ENCODE measurements around the gene THPO. TPM values are rescaled to one million over a fixed set of nuclear protein-coding genes. Genes with fewer than 3 reads are reported as not detected.

Gene THPO
- total RNA-seq, 1 experiment from 2014 or later, result 0.55 TPM

DNA sequence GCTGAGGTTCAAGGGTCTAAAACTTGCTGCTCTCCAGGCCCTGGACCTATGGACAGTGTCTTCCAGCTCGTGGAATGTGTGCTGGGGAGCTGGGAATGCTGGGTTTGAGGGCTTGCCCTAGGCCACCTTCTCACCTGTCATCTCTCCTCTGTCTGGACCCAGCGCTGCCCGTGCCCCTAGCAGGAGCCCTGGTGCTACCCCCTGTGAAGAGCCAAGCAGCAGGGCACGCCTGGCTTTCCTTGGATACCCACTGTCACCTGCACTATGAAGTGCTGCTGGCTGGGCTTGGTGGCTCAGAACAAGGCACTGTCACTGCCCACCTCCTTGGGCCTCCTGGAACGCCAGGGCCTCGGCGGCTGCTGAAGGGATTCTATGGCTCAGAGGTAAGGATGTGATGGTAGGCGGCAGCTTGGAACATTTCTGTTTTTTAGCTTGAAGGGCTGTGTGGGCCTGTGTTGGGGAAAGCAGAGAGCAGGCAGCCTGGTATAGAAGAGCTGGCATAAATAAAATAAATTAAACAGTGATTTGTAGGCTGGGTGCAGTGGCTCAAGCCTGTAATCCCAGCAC is 6.9 kb upstream of the THPO start:
- no peak for ATAC-seq
- ChIA-PET POLR2A (no interaction called here), CTCF (interaction anchor here (0.7 to 4.7 kb wide), 8 partner anchors 8 to 157 kb away, joined by 3 to 30 read pairs (median 4); no protein-coding TSS in a partner anchor)
- Mint-ChIP-seq H3K27me3 (ENCODE audit: low read depth) (peaks cover 36% of the 10 kb centered on the region), H3K9me3 (no peaks in the 10 kb centered on the region), H3K4me3 (no peak overlapping the region), H3K27ac (no peak overlapping the region), H3K4me1 (peaks cover 7% of the 10 kb centered on the region), H3K36me3 (no peaks in the 10 kb centered on the region)
- TF ChIP-seq ZNF121 (CRISPR knock-in tag; IDR thresholded peaks at IDR 0.05) (no peak), HMGA2 (CRISPR knock-in tag; IDR thresholded peaks at IDR 0.05) (no peak), MXD4 (CRISPR knock-in tag; IDR thresholded peaks at IDR 0.05; ENCODE audit: borderline replicate concordance) (no peak), PRRX2 (CRISPR knock-in tag; IDR thresholded peaks at IDR 0.05) (no peak), NFE2L1 (CRISPR knock-in tag; IDR thresholded peaks at IDR 0.05) (no peak), OVOL2 (CRISPR knock-in tag; IDR thresholded peaks at IDR 0.05; ENCODE audit: borderline replicate concordance) (no peak)
- TF ChIP-seq, protein P1, sequence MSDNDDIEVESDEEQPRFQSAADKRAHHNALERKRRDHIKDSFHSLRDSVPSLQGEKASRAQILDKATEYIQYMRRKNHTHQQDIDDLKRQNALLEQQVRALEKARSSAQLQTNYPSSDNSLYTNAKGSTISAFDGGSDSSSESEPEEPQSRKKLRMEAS (CRISPR knock-in tag; IDR thresholded peaks at IDR 0.05), result no peak
- TF ChIP-seq, protein P2, sequence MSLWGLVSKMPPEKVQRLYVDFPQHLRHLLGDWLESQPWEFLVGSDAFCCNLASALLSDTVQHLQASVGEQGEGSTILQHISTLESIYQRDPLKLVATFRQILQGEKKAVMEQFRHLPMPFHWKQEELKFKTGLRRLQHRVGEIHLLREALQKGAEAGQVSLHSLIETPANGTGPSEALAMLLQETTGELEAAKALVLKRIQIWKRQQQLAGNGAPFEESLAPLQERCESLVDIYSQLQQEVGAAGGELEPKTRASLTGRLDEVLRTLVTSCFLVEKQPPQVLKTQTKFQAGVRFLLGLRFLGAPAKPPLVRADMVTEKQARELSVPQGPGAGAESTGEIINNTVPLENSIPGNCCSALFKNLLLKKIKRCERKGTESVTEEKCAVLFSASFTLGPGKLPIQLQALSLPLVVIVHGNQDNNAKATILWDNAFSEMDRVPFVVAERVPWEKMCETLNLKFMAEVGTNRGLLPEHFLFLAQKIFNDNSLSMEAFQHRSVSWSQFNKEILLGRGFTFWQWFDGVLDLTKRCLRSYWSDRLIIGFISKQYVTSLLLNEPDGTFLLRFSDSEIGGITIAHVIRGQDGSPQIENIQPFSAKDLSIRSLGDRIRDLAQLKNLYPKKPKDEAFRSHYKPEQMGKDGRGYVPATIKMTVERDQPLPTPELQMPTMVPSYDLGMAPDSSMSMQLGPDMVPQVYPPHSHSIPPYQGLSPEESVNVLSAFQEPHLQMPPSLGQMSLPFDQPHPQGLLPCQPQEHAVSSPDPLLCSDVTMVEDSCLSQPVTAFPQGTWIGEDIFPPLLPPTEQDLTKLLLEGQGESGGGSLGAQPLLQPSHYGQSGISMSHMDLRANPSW (CRISPR knock-in tag; conservative IDR thresholded peaks at IDR 0.05; ENCODE audit: low read depth), result no peak
- DNase-seq (ENCODE audit: low spot score), result no peak

DNA sequence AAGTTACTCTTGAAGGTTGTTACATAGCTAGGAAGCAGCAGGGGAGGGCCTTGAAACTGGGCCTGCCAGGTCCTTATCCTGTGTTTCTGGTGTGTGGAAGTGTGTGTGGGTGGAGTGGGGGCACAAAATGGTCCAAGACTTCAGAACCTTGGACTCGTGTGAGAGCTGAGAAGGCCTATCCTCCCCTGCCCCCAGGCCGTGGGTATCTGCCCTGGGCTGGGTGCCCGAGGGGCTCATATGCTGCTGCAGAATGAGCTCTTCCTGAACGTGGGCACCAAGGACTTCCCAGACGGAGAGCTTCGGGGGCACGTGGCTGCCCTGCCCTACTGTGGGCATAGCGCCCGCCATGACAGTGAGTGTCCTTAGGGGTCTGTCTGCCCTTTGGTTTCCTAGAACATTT is 6.3 kb upstream of the THPO start:
- POLR2A ChIA-PET, result no interaction called here
- CTCF ChIA-PET, result interaction anchor here (1.0 to 5.2 kb wide), 3 partner anchors 13 to 157 kb away, joined by 4 to 33 read pairs (median 30); no protein-coding TSS in a partner anchor
- TF ChIP-seq, protein P3, sequence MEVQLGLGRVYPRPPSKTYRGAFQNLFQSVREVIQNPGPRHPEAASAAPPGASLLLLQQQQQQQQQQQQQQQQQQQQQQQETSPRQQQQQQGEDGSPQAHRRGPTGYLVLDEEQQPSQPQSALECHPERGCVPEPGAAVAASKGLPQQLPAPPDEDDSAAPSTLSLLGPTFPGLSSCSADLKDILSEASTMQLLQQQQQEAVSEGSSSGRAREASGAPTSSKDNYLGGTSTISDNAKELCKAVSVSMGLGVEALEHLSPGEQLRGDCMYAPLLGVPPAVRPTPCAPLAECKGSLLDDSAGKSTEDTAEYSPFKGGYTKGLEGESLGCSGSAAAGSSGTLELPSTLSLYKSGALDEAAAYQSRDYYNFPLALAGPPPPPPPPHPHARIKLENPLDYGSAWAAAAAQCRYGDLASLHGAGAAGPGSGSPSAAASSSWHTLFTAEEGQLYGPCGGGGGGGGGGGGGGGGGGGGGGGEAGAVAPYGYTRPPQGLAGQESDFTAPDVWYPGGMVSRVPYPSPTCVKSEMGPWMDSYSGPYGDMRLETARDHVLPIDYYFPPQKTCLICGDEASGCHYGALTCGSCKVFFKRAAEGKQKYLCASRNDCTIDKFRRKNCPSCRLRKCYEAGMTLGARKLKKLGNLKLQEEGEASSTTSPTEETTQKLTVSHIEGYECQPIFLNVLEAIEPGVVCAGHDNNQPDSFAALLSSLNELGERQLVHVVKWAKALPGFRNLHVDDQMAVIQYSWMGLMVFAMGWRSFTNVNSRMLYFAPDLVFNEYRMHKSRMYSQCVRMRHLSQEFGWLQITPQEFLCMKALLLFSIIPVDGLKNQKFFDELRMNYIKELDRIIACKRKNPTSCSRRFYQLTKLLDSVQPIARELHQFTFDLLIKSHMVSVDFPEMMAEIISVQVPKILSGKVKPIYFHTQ (CRISPR knock-in tag; IDR thresholded peaks at IDR 0.05), result no peak
- TF ChIP-seq GABPB1 (CRISPR knock-in tag; IDR thresholded peaks at IDR 0.05), result no peak
- TF ChIP-seq FOXK1 (CRISPR knock-in tag; IDR thresholded peaks at IDR 0.05), result no peak
- TF ChIP-seq, protein P4, sequence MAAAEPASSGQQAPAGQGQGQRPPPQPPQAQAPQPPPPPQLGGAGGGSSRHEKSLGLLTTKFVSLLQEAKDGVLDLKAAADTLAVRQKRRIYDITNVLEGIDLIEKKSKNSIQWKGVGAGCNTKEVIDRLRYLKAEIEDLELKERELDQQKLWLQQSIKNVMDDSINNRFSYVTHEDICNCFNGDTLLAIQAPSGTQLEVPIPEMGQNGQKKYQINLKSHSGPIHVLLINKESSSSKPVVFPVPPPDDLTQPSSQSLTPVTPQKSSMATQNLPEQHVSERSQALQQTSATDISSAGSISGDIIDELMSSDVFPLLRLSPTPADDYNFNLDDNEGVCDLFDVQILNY (CRISPR knock-in tag; IDR thresholded peaks at IDR 0.05), result no peak
- TF ChIP-seq, protein P5, sequence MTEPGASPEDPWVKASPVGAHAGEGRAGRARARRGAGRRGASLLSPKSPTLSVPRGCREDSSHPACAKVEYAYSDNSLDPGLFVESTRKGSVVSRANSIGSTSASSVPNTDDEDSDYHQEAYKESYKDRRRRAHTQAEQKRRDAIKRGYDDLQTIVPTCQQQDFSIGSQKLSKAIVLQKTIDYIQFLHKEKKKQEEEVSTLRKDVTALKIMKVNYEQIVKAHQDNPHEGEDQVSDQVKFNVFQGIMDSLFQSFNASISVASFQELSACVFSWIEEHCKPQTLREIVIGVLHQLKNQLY (CRISPR knock-in tag; IDR thresholded peaks at IDR 0.05), result no peak
- TF ChIP-seq, protein P6, sequence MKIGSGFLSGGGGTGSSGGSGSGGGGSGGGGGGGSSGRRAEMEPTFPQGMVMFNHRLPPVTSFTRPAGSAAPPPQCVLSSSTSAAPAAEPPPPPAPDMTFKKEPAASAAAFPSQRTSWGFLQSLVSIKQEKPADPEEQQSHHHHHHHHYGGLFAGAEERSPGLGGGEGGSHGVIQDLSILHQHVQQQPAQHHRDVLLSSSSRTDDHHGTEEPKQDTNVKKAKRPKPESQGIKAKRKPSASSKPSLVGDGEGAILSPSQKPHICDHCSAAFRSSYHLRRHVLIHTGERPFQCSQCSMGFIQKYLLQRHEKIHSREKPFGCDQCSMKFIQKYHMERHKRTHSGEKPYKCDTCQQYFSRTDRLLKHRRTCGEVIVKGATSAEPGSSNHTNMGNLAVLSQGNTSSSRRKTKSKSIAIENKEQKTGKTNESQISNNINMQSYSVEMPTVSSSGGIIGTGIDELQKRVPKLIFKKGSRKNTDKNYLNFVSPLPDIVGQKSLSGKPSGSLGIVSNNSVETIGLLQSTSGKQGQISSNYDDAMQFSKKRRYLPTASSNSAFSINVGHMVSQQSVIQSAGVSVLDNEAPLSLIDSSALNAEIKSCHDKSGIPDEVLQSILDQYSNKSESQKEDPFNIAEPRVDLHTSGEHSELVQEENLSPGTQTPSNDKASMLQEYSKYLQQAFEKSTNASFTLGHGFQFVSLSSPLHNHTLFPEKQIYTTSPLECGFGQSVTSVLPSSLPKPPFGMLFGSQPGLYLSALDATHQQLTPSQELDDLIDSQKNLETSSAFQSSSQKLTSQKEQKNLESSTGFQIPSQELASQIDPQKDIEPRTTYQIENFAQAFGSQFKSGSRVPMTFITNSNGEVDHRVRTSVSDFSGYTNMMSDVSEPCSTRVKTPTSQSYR (CRISPR knock-in tag; IDR thresholded peaks at IDR 0.05), result no peak
- no peak for TF ChIP-seq KAT7 (CRISPR knock-in tag; IDR thresholded peaks at IDR 0.05; ENCODE audit: borderline replicate concordance)
- no peak for TF ChIP-seq ZNF121 (CRISPR knock-in tag; IDR thresholded peaks at IDR 0.05)
- TF ChIP-seq, protein P7, sequence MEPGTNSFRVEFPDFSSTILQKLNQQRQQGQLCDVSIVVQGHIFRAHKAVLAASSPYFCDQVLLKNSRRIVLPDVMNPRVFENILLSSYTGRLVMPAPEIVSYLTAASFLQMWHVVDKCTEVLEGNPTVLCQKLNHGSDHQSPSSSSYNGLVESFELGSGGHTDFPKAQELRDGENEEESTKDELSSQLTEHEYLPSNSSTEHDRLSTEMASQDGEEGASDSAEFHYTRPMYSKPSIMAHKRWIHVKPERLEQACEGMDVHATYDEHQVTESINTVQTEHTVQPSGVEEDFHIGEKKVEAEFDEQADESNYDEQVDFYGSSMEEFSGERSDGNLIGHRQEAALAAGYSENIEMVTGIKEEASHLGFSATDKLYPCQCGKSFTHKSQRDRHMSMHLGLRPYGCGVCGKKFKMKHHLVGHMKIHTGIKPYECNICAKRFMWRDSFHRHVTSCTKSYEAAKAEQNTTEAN (CRISPR knock-in tag; IDR thresholded peaks at IDR 0.05), result no peak
- no peak for TF ChIP-seq NR3C1 (CRISPR knock-in tag; conservative IDR thresholded peaks at IDR 0.05; ENCODE audit: low read depth)
- no peak for TF ChIP-seq NR2C2 (CRISPR knock-in tag; IDR thresholded peaks at IDR 0.05)
- TF ChIP-seq CREM (CRISPR knock-in tag; IDR thresholded peaks at IDR 0.05), result no peak
- no peak for TF ChIP-seq NFE2L1 (CRISPR knock-in tag; IDR thresholded peaks at IDR 0.05)
- TF ChIP-seq ZNF416 (CRISPR knock-in tag; IDR thresholded peaks at IDR 0.05), result no peak
- no peak for TF ChIP-seq SMAD3 (CRISPR knock-in tag; IDR thresholded peaks at IDR 0.05; ENCODE audit: borderline replicate concordance)
- TF ChIP-seq, protein P8, sequence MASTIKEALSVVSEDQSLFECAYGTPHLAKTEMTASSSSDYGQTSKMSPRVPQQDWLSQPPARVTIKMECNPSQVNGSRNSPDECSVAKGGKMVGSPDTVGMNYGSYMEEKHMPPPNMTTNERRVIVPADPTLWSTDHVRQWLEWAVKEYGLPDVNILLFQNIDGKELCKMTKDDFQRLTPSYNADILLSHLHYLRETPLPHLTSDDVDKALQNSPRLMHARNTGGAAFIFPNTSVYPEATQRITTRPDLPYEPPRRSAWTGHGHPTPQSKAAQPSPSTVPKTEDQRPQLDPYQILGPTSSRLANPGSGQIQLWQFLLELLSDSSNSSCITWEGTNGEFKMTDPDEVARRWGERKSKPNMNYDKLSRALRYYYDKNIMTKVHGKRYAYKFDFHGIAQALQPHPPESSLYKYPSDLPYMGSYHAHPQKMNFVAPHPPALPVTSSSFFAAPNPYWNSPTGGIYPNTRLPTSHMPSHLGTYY (CRISPR knock-in tag; IDR thresholded peaks at IDR 0.05), result no peak
- no peak for TF ChIP-seq ESRRA (CRISPR knock-in tag; IDR thresholded peaks at IDR 0.05; ENCODE audit: borderline replicate concordance)

More for the DNA sequence above, 6.3 kb upstream of the THPO start:
- Mint-ChIP-seq H3K4me3 (no peak overlapping the region), H3K36me3 (no peaks in the 10 kb centered on the region), H3K4me1 (peaks cover 3% of the 10 kb centered on the region), H3K27ac (no peak overlapping the region), H3K9me3 (no peaks in the 10 kb centered on the region), H3K27me3 (ENCODE audit: low read depth) (peaks cover 38% of the 10 kb centered on the region)
- DNase-seq (ENCODE audit: low spot score), result no peak
- ATAC-seq, result no peak
